HG03280 (cell line): ENCODE measurements around the gene FERMT2.
A peak's percentile ranks its signal among the peaks of the same experiment; 100 is the strongest.
"Not testable (repeated sequence)": the region's sequence is repeated elsewhere in the genome, so short reads cannot be mapped to it uniquely, and the experiment has no call there.

Experiments
- ATAC-seq: cut with Tn5 transposase; IDR thresholded peaks from one replicate; pipeline ENCODE4 v1.9.1; 2021; ENCODE audit warnings: mild to moderate bottlenecking, moderate library complexity; ENCODE audit not compliant: unreplicated experiment

FERMT2 gene

DNA sequence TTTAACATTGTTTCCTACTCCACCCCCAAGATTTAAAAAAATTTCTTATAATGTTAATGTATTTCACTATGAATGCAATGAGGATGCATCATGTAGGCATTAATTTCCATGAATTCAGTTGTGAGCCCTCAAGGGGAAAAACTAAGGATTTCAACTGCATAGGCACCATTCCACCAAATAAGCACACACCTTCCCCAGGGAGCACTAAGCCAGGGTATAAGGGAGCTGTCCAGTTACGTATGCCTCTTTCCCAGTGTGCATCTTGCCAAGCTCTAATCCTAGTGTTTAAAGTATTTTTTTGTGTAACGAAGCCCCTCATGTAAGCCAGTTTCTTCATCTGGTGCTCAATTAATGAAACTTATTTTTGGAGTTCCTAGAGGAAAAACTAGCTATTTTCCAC is 6.6 kb downstream of the FERMT2 start:
- ATAC-seq: no peak

DNA sequence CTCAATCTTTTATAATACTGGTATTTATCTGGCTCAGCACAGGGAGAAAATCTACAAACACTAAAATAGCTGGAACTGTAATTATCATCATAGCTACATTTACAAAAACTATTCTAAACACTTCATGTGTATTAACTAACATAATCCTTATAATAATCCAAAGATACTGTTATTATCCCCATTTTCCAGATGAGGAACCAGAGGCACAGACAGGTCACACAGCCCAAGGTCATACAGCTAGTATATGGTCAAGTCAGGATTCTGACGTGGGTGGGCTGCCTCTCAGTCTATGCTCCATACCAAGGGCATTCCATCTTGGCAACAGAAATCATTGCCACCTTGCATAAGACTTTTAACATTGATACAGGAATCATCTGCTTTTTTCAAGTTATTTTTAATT is 11.4 kb downstream of the FERMT2 start:
- no peak for ATAC-seq

GRCh38 chr14:52937869-52938268 is 13.0 kb downstream of the FERMT2 start:
- ATAC-seq: no peak

- no peak for ATAC-seq
Measured at GRCh38 chr14:52937306-52937705, 13.5 kb downstream of the FERMT2 start.

- ATAC-seq: no peak
Measured at GRCh38 chr14:52936437-52936836, 14.4 kb downstream of the FERMT2 start.

GRCh38 chr14:52935833-52936232 is 15.0 kb downstream of the FERMT2 start:
- ATAC-seq: no peak

DNA sequence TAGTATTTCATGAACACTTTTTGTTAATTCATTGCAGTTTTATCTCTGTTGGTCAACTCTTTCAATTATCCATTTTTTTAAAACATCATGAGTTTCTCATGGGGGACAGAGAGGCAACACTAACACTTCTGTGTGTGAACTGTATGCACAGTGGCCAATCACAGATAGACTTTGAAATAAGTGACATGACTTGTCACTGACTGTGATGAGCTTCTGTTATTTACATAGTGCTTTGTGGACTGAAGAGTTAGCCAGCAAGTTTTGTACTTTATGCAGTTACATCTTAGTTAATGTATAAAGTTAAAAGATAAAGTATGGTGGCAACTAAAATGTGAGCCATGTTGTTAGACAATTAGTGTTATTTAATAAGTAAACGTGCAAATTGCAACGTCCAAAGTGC is 16.1 kb downstream of the FERMT2 start:
- no peak for ATAC-seq

DNA sequence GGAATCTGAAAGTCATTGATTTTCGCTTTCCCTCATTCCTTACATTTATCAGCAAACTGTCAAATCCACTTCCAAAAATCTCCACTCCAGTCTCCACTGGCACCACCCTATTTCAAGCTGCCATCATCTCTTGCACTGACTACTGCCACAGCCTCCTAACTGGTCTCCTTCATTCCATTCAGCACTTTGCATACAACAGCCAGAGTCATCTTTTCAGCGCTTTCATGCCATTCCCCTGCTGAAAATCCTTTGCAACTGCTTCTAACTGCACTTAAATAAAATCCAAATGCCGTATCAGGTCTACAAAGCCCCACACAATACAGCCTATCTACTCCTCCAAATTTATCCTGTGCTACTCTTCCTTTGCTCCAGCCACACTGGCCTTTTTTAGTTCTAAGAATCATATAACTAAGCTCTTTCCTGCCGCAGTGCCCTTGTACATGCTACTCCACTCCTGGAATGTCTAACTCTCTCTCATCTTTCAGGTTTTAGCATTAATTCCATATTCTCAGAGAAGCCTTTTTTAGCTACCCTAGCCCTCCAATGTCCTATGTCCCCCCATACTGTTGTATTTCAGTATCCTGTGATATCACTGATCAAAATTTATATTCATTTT is 21.6 kb downstream of the FERMT2 start:
- ATAC-seq: no peak

DNA sequence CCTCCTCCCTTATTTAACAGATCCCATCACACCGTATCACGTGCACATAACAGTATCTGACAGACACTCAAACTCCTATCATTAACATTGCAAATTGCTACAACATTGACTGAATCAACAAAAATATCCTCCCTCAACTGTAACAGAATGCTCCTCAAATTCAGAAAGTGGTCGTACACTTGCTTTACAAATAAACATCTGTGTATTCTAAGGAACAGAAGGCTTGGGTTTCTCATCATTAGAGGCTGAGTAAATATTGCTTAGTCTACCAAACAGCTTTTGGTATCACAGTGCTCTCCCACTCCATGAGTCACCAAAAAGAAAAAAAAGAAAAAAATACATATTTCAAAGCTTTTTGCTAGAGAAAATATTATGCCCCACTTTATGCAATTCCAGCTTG is 23.9 kb downstream of the FERMT2 start:
- ATAC-seq: no peak

- ATAC-seq: no peak
Measured at GRCh38 chr14:52923902-52924575, 26.8 kb downstream of the FERMT2 start.

GRCh38 chr14:52922656-52923055 is 28.2 kb downstream of the FERMT2 start:
- ATAC-seq: no peak

GRCh38 chr14:52922059-52922458 is 28.8 kb downstream of the FERMT2 start:
- no peak for ATAC-seq

GRCh38 chr14:52920411-52920810 is 30.4 kb downstream of the FERMT2 start:
- ATAC-seq: not testable (repeated sequence)

DNA sequence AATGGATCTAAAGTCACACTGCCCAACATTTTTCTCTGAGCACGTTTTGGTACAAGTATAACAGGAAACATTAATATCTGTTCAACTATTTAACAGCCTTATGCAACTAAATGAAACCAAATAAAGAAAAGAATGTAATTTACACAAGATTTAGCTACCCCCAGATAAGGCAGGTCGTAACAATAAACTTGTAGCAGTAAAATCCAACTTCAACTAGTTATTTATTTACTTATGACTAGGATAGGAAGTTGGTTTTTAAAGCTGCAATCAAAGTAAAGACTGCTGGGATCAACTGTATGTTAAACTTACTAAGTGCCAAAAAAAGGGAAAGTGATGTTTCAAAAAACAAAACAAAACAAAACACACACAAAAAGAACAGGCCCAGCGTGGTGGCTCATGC is 30.9 kb downstream of the FERMT2 start:
- no peak for ATAC-seq

DNA sequence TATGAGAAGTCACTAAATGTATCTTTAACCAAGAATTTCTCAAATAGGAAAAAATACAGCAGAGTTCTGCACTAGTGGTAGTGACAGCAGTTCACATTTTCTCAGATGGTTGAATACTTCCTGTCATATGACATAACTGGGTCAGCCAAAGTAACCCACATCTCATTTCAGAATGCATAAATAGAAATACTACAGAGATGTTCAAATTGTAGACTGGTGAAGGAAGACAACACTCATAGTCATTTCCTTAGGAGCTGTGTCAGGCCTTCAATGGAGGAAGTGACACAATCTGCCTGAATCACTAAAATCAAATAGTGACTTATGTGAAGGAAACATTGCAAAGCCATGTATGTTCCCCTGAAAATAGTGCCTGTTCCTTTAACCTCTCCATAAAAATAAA is 32.4 kb downstream of the FERMT2 start:
- ATAC-seq: peak; percentile 90

DNA sequence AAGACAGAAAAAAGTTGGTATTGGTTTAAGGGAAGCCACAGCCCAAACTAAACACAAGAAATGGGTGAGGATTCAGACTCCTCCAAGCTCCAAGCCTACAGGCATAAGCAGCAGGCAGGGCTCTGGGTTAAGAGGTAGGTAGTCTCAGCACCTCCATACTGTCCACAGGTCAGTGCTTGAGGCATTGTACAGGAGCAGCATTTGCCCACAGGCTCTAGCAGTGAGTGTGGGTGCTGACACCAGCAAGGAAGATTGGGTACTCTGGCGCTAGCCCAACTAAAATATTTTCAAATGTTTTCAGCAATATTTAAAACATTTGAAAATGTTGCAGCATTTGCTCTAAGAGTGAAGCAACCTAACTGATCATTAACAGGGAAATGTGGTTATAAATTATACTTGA is 33.1 kb downstream of the FERMT2 start:
- no peak for ATAC-seq

DNA sequence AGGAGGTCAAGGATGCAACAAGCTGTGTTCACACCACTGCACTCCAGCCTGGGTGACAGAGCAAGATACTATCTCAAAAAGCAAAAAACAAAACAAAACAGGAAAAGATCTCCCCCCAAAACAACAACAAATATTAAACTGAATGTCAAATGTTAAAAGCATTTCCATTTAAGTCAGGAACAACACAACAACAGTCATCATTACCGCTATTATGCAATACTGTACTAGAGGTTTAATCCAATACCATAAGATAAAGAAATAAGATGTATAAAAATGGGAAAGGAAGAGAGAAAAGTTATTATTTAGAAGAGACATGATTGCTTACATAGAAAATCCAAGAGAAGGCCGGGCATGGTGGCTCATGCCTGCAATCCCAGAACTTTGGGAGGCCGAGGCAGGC is 36.6 kb downstream of the FERMT2 start:
- ATAC-seq: no peak

GRCh38 chr14:52913271-52913670 is 37.6 kb downstream of the FERMT2 start:
- ATAC-seq: no peak

DNA sequence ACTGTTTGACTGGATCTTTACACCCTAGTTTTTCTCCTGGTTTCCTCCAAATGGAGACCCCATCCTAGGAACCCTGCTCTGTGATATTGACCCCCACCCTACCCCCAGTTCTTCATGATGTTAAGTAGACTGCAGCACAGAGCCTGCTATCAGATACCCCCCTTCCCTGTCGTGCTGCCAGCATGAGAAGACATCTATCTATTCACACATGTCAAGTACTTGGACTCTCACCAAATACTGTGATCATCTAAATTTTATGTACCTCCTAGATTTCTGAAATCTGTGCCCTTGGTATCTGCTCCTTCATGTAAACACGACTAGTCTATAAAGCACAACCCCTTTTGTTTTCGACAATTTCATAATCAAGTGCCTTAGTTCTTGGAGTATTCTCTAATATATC is 38.9 kb downstream of the FERMT2 start:
- ATAC-seq: no peak

DNA sequence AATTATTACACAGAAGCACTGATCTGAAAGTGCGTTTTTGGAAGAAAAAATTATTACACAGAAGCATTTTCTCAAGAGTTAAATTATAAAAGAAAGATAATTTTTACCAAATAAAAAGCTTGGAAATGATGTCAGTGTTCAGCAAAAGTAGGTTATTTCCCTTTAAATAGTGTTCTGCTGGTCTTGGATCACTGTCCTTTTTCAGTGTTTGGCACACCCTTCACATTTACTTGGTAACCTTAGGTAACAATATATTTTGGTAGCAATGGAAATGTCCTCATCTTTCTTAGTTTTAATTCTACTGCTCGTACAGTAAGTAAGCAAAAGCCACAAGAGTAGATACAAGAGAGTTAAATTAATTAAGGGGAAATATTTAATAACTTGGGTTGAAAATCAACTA is 40.3 kb downstream of the FERMT2 start:
- no peak for ATAC-seq

DNA sequence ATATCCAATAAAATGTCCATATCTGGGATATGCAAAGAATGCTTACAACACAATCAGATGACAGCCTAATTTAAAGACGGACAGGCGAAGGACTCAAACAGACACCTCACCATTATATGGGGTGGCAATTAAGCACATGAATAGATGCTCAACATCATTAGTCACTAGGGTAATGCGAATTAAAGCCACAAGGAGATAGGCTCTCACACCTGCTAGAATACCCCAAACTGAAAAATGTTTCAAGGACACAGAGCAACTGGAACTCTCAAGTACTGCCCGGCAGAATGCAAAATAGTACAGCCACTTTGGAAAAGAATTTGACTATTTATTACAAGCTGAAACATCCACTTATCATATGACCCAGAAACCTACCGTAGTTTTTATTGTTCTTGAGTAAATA is 42.9 kb downstream of the FERMT2 start:
- ATAC-seq: no peak

DNA sequence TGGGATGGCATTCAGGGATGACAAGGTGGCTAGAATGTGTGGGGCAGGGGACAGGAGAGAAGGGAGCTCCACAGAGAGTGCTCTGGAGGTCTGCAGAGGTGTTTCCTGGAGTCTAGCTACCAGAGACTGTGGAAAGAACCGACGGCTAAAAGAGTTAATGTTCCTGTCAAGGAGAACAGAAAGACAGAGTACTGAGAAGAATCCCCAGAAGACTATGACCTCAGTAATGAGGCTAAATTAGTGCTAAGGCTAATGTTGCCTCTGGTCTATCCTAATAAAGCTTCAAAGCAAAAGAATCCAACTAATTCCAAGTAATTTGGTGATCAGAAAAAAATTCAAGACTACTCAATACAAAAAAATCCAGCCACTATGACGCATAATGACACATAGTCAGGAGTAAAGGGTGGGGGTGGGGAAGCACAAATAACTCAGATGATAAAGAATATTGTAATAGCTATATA is 44.7 kb downstream of the FERMT2 start:
- no peak for ATAC-seq
